ENCODE measurements around the gene UBE4B.
"Not testable (repeated sequence)": the region's sequence is repeated elsewhere in the genome, so short reads cannot be mapped to it uniquely, and the experiment has no call there.

Gene UBE4B

DNA sequence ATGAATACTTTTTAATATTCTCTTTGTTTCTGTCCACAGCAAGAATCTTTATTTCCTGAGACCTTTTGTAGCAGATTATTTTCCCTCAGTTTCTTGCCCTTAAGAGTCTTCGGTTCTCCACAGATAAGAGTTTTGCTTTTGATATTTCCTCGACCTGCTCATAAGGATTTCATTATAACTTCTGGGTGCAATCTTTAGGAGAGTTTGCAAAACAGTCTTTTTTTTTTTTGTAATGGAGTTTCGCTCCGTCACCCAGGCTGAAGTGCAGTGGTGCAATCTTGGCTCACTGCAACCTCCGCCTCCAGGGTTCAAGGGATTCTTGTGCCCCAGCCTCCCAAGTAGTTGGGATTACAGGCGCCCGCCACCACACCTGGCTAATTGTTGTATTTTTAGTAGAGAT, 10.1 kb upstream of the UBE4B start:
- DNase-seq (ENCODE audit: extremely low read depth, low read depth) = no peak
- TF ChIP-seq, protein P1, sequence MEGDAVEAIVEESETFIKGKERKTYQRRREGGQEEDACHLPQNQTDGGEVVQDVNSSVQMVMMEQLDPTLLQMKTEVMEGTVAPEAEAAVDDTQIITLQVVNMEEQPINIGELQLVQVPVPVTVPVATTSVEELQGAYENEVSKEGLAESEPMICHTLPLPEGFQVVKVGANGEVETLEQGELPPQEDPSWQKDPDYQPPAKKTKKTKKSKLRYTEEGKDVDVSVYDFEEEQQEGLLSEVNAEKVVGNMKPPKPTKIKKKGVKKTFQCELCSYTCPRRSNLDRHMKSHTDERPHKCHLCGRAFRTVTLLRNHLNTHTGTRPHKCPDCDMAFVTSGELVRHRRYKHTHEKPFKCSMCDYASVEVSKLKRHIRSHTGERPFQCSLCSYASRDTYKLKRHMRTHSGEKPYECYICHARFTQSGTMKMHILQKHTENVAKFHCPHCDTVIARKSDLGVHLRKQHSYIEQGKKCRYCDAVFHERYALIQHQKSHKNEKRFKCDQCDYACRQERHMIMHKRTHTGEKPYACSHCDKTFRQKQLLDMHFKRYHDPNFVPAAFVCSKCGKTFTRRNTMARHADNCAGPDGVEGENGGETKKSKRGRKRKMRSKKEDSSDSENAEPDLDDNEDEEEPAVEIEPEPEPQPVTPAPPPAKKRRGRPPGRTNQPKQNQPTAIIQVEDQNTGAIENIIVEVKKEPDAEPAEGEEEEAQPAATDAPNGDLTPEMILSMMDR (IDR thresholded peaks at IDR 0.05; ENCODE audit: low read depth, low read length) = no peak

DNA sequence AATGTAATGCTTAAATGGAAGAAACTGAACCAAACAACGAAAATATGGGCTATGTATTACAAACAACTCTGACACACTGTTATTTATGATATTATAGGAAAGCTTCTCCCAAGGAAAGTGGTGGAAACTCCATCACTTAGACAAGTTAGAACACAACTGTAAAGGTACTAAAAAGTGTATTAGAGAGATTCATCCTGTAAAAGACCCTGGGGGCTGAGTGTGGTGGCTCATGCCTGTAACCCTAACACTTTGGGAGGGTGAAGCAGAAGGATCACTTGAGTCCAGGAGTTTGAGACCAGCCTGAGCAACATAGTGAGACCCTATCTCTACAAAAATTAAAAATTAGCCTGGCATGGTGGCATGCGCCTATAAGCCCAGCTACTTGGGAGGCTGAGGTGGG, 7.4 kb upstream of the UBE4B start:
- no peak for DNase-seq (ENCODE audit: extremely low read depth, low read depth)
- TF ChIP-seq, protein P1 (IDR thresholded peaks at IDR 0.05; ENCODE audit: low read depth, low read length) = no peak

- TF ChIP-seq, protein P1 (IDR thresholded peaks at IDR 0.05; ENCODE audit: low read depth, low read length) = no peak
- DNase-seq (ENCODE audit: extremely low read depth, low read depth) = no peak
Measured at GRCh38 chr1:10027027-10027426, 5.7 kb upstream of the UBE4B start.

DNA sequence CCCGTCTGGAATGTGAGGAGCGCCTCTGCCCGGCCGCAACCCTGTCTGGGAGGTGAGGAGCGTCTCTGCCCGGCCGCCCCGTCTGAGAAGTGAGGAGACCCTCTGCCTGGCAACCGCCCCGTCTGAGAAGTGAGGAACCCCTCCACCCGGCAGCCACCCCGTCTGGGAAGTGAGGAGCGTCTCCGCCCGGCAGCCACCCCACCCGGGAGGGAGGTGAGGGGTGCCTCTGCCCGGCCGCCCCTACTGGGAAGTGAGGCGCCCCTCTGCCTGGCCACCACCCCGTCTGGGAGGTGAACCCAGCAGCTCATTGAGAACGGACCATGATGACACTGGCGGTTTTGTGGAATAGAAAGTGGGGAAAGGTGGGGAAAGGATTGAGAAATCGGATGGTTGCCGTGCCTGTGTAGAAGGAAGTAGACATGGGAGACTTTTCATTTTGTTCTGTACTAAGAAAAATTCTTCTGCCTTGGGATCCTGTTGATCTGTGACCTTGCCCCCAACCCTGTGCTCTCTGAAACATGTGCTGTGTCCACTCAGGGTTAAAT, 3.7 kb upstream of the UBE4B start:
- not testable (repeated sequence) for DNase-seq (ENCODE audit: extremely low read depth, low read depth)

GRCh38 chr1:10031461-10031860, 1.3 kb upstream of the UBE4B start:
- TF ChIP-seq, protein P1 (IDR thresholded peaks at IDR 0.05; ENCODE audit: low read depth, low read length) = no peak
- DNase-seq (ENCODE audit: extremely low read depth, low read depth) = no peak

- TF ChIP-seq, protein P1 (IDR thresholded peaks at IDR 0.05; ENCODE audit: low read depth, low read length) = no peak
- DNase-seq (ENCODE audit: extremely low read depth, low read depth) = no peak
Measured at GRCh38 chr1:10033359-10033845, 644 bp downstream of the UBE4B start.

GRCh38 chr1:10042746-10043145, 10.0 kb downstream of the UBE4B start:
- DNase-seq (ENCODE audit: extremely low read depth, low read depth) = no peak
- TF ChIP-seq, protein P1 (IDR thresholded peaks at IDR 0.05; ENCODE audit: low read depth, low read length) = no peak
